GM13976 (cell line): ENCODE results near the gene HM13.

Source experiments
- DNase-seq: peaks from one replicate; pipeline ENCODE4 v3.0.0; 2012; ENCODE audit warnings: low spot score
- CTCF ChIP-seq: IDR thresholded peaks from 2 replicates; pipeline ENCODE4 v1.5.1; 2012; ENCODE audit warnings: borderline replicate concordance, mild to moderate bottlenecking; ENCODE audit not compliant: insufficient read depth; ENCODE audit errors: extremely low read depth, missing control alignments, control extremely low read depth
- in situ Hi-C: fragments of 300-500 bp; cut with MboI; formaldehyde crosslinking; loops from one replicate; pipeline ENCODE4 v1.12.0; 2022; ENCODE audit warnings: low sequenced_read_pairs, mixed read lengths, inconsistent platforms; ENCODE audit not compliant: unreplicated experiment

HM13 gene

GRCh38 chr20:31502884-31503673, 11.2 kb upstream of the HM13 start:
- peak; percentile 85 for DNase-seq
- in situ Hi-C loops = loop anchor here (10.0 kb wide), 1 partner anchor 48 kb away; no protein-coding TSS in a partner anchor

GRCh38 chr20:31505903-31506302, 8.3 kb upstream of the HM13 start:
- in situ Hi-C loops = loop anchor here (10.0 kb wide), 1 partner anchor 51 kb away; no protein-coding TSS in a partner anchor
- DNase-seq = no peak
- TF ChIP-seq CTCF = no peak

More at GRCh38 chr20:31502884-31503673, 11.2 kb upstream of the HM13 start:
- peak; percentile 94 for TF ChIP-seq CTCF

DNA sequence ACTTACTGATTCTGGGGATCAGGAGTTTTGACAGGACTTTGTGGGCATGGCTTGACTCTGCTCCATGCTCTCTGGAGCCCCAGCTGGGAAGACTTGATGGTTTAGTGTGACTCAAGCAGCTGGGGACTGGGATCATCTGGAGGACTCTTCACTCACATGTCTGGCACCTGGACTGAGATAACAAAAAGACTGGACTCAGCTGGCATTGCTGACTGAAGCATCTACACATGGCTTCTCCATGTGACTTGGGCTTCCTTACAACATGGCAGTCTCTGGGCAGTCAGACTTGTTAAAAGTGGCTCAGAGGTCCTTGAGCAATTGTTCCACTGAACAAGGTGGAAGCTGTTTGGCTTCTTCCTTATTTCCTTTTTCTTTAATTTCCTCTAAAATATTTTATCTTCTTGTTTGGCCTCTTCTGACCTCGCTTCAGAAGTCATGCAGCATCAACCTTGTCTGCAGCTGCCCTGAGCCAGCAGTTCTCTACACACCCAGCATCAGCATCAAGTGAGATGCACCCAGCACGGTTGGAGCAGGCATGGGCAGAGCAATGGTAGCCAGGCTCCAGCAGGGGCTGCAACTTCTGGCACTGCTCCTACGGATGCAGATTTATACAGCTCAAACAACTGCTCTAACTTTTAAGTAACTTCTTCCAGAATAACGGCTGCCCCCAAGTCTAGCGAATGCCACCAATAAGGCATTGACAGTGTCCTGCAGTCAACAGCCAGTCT, 5.6 kb upstream of the HM13 start:
- no peak for DNase-seq
- no peak for TF ChIP-seq CTCF
- in situ Hi-C loops = loop anchor here (10.0 kb wide), 1 partner anchor 54 kb away; no protein-coding TSS in a partner anchor

DNA sequence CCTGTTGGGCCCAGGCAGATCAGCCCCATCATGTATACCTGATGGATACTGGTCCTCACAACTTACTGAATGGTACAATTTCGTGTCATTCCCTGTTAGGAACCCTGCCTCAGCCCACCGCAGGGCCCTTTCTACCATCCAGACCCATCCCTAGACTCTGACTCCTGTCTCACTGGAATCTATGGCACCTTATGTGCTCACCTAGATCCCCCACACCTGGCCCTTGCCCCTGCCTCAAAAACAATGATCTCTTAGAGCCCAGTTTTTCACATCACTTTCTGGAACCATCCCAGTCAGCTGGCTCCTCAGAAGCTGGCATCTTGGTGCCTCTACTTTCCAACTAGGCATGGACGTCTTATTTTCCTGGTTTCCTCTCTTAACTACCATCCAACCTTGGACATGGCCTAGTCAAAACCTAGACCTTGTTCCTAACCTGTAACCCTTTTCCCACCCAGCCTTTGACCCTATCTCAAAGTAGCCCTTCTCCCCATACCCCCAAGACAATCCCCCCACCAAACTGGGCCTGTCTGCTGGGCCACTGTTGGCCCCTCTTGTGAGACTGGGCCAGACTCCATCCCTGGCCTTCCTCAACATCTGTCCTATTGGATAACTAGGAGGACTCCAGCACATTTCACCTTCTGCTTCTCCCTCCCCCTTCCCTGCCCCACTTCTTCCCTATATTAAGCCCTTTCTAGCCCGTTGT, 981 bp downstream of the HM13 start:
- DNase-seq = no peak
- TF ChIP-seq CTCF = no peak
- in situ Hi-C loops = no loop called here

GRCh38 chr20:31515775-31516107, 1.5 kb downstream of the HM13 start:
- in situ Hi-C loops = no loop called here
- TF ChIP-seq CTCF = no peak
- DNase-seq = no peak

- in situ Hi-C loops = no loop called here
- no peak for TF ChIP-seq CTCF
- no peak for DNase-seq
Observed at GRCh38 chr20:31516166-31516565, 1.9 kb downstream of the HM13 start.
